H1 (cell line): ENCODE results near the gene IFIT1. TPM values are rescaled to one million over a fixed set of nuclear protein-coding genes. Genes with fewer than 3 reads are reported as not detected.

ENCODE experiments used
- RBBP5 ChIP-seq: IDR thresholded peaks from 2 replicates; pipeline ENCODE4 v1.7.1; 2012; ENCODE audit warnings: low read depth, mild to moderate bottlenecking, inconsistent platforms, low read length, moderate library complexity, borderline replicate concordance
- RNF2 ChIP-seq: fragments of 200-900, 300-1000 bp; sonication (generic); IDR thresholded peaks from 2 replicates; pipeline ENCODE4 v1.7.1; 2016; ENCODE audit warnings: borderline replicate concordance, low read depth, mild to moderate bottlenecking, antibody characterized with exemption, low read length; ENCODE audit not compliant: poor library complexity, severe bottlenecking; ENCODE audit errors: missing control alignments
- ZNF274 ChIP-seq: IDR thresholded peaks from 2 replicates; pipeline ENCODE4 v1.7.0; 2012; ENCODE audit warnings: low read length, borderline replicate concordance; ENCODE audit errors: extremely low read depth
- polyA plus RNA-seq, 7 experiments: library from polyadenylated mRNA; depleted of rRNA in 3 of 7; stranded (reverse) in 5 of 7; unstranded in 2 of 7; fragments of >200 nt in 5 of 7; fragments of 200-250 nt in 2 of 7; gene quantifications; 1 replicate in 5 of 7; 2 replicates in 1 of 7; 4 replicates in 1 of 7; pipeline versions ENCODE4 v1.2.1 to v1.2.3, GENCODE V29; 2011 to 2013; ENCODE audit warnings: missing spikeins in 2 of 7, mixed read lengths in 2 of 7
- total RNA-seq: library from RNA; stranded (reverse); fragmentation: NEBNext Ultra II Directional; extraction: Animal tissue kit (Norgen Biotek cat#: 25700); gene quantifications from 2 replicates; pipeline ENCODE4 v1.2.1, GENCODE V29; 2021

The IFIT1 gene
- total and polyA plus RNA-seq, 2 of the 8 experiments (the other 6 are each of a cell fraction or from before 2014, with no cell fraction given) = 0.94 to 1.5 TPM

- no peak for TF ChIP-seq ZNF274
- no peak for TF ChIP-seq RBBP5
- no peak for TF ChIP-seq RNF2
These were observed 46.9 kb upstream of the IFIT1 start (continued) for GRCh38 chr10:89345367-89346000.
